ENCODE data around the gene FGD2.

Gene FGD2

GRCh38 chr6:36997811-36998722 is 7.4 kb upstream of the FGD2 start:
- no peak for TF ChIP-seq GATA2 (IDR thresholded peaks at IDR 0.05; ENCODE audit: low read depth, low read length)
- TF ChIP-seq GATA3 (IDR thresholded peaks at IDR 0.05; ENCODE audit: low read depth, low read length): no peak

- TF ChIP-seq GATA3 (IDR thresholded peaks at IDR 0.05; ENCODE audit: low read depth, low read length) (no peak), GATA2 (IDR thresholded peaks at IDR 0.05; ENCODE audit: low read depth, low read length) (no peak)
Observed at GRCh38 chr6:36998723-36999038, 6.8 kb upstream of the FGD2 start.

- no peak for TF ChIP-seq GATA3 (IDR thresholded peaks at IDR 0.05; ENCODE audit: low read depth, low read length)
- TF ChIP-seq GATA2 (IDR thresholded peaks at IDR 0.05; ENCODE audit: low read depth, low read length): no peak
Observed at GRCh38 chr6:36999061-36999750, 6.2 kb upstream of the FGD2 start.

GRCh38 chr6:36999751-37000125 is 5.7 kb upstream of the FGD2 start:
- TF ChIP-seq GATA2 (IDR thresholded peaks at IDR 0.05; ENCODE audit: low read depth, low read length): no peak
- TF ChIP-seq GATA3 (IDR thresholded peaks at IDR 0.05; ENCODE audit: low read depth, low read length): no peak

- TF ChIP-seq GATA3 (IDR thresholded peaks at IDR 0.05; ENCODE audit: low read depth, low read length) (no peak), GATA2 (IDR thresholded peaks at IDR 0.05; ENCODE audit: low read depth, low read length) (no peak)
Observed at GRCh38 chr6:37004044-37004980, 1.1 kb upstream of the FGD2 start.

- TF ChIP-seq GATA2 (IDR thresholded peaks at IDR 0.05; ENCODE audit: low read depth, low read length) (no peak), GATA3 (IDR thresholded peaks at IDR 0.05; ENCODE audit: low read depth, low read length) (no peak)
Observed at GRCh38 chr6:37005827-37006567, 542 bp downstream of the FGD2 start.

GRCh38 chr6:37006793-37007339 is 1.4 kb downstream of the FGD2 start:
- TF ChIP-seq GATA3 (IDR thresholded peaks at IDR 0.05; ENCODE audit: low read depth, low read length) (no peak), GATA2 (IDR thresholded peaks at IDR 0.05; ENCODE audit: low read depth, low read length) (no peak)

GRCh38 chr6:37007340-37008043 is 2.0 kb downstream of the FGD2 start:
- TF ChIP-seq GATA3 (IDR thresholded peaks at IDR 0.05; ENCODE audit: low read depth, low read length) (no peak), GATA2 (IDR thresholded peaks at IDR 0.05; ENCODE audit: low read depth, low read length) (no peak)

GRCh38 chr6:37008484-37009465 is 3.3 kb downstream of the FGD2 start:
- TF ChIP-seq GATA3 (IDR thresholded peaks at IDR 0.05; ENCODE audit: low read depth, low read length) (no peak), GATA2 (IDR thresholded peaks at IDR 0.05; ENCODE audit: low read depth, low read length) (no peak)

- TF ChIP-seq GATA2 (IDR thresholded peaks at IDR 0.05; ENCODE audit: low read depth, low read length) (no peak), GATA3 (IDR thresholded peaks at IDR 0.05; ENCODE audit: low read depth, low read length) (no peak)
Observed at GRCh38 chr6:37010402-37010892, 5.0 kb downstream of the FGD2 start.

- no peak for TF ChIP-seq GATA3 (IDR thresholded peaks at IDR 0.05; ENCODE audit: low read depth, low read length)
- no peak for TF ChIP-seq GATA2 (IDR thresholded peaks at IDR 0.05; ENCODE audit: low read depth, low read length)
Observed at GRCh38 chr6:37011656-37012378, 6.4 kb downstream of the FGD2 start.
